GM21529 (cell line): Measurements from ENCODE around the gene IL25.
"Not testable (repeated sequence)": the region's sequence is repeated elsewhere in the genome, so short reads cannot be mapped to it uniquely, and the experiment has no call there.

ENCODE experiments used
- ATAC-seq: cut with Tn5 transposase; IDR thresholded peaks from one replicate; pipeline ENCODE4 v1.9.1; 2021; ENCODE audit not compliant: unreplicated experiment

Gene IL25

DNA sequence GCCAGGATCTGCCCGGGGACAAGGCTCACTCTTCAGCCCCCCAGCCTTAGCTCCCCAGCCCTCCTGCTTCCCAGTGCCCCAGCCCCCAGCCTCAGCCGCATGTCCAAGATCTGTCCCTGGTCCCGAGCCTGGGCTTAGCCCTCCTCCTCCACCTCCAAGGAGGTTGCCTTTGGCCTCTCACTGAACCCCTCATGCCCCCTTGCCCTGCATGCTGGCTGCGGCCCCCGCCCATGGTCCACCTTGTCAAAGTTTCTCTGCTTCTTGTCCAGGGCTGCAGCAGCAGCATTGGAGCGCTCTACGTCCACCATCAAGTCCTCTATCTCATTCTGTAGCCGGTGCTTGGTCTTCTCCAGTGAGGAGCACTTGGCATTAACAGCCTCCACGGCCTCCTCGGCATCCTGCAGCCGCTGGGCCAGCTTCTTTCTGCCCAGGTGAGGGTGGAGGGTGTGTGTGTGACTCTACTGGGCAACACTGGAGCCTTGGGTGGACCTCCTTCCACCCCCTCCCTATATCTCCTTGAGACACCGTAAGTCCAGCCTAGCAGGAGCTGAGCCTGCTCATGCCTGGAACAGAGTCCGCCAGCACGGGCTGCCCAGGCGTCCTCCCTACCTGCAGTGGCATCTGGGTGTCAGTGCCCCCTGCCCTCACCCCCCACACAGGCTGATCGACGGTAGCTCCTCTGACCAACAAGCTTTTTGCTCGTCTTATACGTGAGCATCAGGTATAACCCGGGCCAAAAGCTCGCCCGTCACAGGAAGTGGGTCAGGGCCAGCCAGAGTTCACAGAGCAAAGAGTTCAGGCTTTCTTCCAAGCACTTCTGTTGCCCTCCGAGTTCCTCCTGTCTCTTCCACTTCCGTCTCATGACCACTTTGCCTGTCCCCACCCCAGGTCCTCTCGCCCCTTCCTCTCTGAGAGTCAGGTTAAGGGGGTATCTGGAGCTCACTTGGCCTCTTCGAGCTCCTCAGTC lies 15.6 kb downstream of the IL25 start:
- ATAC-seq: no peak

DNA sequence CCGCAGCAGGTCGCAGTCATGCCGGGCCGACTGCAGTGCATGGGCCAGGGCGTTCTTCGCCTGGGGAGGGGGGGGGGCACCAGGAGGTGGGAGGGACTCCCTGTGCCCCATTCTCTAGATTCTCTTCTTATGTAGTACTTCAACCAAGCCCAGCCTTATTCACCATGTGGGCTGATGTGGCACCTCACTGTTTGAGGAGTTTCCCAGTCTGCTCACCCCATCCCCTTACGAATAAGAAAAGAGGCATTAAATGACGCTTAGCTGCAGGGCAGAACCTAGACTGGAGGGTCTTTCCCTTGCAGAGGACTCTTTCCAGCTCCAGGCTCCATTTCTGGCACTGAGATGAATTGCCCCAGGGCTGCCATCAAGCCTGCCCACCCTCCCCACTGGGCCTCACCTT lies 16.4 kb downstream of the IL25 start:
- no peak for ATAC-seq

DNA sequence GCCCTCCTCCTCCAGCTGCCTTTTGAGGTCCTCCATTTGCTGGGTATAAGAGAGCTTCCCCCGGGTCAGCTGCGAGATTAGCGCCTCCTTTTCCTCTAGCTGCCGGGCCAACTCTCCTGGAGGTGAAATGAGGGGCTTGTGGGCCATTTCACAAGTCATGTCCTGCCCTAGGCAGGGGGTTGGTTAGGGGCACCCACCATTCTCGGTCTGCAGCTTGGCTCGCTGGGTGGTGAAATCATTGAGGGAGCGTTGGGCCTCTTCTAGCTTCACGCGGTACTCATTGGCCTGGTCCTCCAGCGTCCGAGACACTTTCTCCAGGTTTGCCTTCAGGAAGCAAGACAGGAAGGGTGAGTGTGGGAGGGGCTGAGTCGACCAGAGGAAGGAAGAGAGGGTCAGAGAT lies 16.8 kb downstream of the IL25 start:
- ATAC-seq: no peak

DNA sequence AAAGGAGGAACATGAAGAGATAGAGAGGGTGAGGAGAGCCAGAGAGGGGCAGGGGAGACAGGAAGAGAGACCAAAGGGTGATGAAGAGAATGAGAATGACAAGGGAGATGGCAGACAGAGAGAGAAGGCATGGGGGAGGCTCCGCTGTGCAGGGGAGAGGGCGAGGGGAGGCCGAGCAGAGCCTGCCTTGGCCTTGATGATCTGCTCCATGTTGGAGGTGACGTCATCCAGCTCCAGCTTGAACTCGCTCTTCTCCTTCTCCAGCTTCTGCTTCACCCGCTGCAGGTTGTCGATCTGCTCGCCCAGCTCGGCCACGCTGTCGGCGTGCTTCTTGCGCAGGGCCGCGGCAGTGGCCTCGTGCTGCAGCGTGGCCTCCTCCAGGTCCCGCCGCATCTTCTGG lies 17.3 kb downstream of the IL25 start:
- not testable (repeated sequence) for ATAC-seq

DNA sequence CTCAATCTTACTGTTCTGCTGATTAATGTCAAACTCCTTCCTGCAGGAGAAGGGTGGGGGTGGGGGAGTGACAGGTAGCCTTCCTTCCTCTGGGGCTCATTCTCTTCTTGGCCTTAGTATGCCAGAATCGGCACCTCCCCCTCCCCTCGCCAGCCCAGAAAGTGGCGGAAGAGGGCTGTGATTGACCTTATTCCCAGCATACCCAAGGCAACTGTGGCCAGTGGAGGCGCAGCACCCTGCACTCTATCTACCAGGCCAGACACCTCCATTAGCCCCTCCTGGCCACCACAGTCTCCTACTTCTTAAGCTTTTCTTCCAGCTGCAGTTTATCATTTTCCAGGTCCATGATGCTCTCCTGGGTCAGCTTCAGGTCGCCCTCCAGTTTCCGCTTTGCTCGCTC lies 20.0 kb downstream of the IL25 start:
- ATAC-seq: no peak

DNA sequence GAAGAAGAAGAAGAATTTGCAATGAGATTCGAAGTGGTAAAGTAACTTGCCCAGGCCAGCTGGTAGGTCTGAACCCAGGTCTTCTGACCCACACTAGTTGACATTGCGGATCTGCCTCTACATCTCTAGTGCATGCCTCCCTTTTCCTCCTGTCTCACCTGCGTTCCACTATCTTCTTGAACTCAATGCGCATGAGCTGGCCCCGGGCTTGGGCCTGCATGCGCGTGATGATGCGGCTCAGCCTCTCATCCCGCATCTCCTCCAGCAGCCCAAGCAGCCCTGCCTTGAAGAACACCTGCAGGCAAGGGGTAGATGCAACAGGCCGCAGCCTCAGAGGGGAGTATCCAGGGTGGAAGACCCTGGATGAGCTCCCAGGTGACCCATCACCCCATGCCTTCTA lies 23.5 kb downstream of the IL25 start:
- ATAC-seq: no peak

DNA sequence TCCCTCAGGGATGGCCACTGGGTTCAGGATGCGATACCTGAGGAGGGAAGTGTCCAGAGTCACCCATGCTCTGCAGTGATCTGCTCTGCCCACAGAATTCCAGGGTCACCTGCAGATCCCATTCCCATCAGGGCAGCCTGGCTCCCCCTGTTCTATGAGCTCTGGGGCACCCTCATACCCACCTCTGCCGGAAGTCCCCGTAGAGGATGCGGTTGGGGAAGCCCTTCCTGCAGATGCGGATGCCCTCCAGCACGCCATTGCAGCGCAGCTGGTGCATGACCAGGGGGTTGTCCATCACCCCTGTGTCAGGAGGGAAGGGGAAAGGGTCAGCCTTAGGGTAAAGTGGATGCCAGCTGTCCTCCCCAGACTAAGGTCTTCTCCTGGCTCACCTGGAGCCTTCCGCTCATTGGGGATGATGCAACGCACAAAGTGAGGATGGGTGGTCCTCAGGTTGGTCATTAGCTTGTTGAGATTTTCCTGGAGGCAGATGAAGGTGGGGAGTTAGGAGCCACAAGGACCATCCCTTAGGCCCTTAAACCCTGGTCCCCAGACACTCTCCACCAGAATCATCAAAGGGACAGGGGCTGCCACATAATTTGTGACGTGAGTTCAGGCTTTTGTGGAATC lies 24.3 kb downstream of the IL25 start:
- ATAC-seq: no peak

DNA sequence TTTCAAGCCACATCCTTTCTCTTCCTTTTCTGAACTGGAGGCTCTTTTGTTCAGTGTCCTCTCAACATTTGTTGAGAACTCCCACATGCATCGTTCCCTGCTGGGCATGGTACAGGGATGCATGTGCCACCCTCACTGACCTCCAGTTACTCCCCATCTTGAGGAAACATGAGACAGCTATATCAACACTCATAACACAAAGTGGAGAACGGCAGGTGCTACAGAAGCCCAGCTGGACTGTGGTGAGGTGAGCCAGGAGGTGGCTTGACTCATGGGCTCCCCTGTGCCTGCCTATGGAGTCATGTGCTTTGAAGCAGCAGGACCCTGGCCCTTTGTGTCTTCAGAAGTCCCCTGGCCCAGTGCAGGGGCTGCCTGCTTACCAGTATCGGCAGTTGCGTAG lies 25.7 kb downstream of the IL25 start:
- ATAC-seq: no peak

DNA sequence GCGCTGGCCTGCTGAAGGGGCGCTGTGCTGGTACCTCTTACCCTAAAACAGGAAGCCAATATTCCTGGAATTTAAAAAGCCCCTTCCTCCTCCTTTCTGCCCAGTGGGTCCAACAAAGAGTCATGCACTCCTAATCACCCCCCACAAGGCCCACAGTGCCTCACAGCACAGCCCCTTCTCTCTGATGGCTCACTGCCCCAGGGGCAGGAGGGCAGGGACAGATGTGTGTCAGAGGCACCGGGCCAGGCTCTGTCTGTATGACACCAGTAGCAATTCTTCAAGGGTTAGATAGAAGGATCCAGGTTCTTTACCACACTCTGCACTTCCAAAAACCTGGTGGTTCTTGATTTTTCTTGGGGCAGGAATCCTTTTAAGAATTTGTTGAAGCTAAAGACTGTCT lies 26.5 kb downstream of the IL25 start:
- no peak for ATAC-seq

DNA sequence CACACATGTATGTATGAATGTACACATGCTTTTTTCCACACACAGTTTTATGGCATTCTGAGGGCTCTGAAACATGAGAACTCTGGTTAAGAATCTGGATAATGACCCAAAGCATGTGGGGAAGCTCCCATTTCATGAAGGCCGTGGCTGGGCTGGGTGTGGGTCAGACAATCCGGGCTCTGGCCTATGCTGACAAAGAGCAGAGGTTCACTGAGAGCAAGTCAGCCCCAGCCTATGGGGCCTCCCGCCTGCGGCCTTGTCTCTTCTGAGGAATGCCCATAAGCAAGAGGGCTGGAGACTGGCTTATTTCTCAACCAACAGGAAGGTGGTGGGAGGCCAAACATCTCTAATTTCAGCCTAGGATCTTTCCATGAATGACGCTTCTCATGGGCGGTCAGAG lies 27.0 kb downstream of the IL25 start:
- ATAC-seq: no peak

DNA sequence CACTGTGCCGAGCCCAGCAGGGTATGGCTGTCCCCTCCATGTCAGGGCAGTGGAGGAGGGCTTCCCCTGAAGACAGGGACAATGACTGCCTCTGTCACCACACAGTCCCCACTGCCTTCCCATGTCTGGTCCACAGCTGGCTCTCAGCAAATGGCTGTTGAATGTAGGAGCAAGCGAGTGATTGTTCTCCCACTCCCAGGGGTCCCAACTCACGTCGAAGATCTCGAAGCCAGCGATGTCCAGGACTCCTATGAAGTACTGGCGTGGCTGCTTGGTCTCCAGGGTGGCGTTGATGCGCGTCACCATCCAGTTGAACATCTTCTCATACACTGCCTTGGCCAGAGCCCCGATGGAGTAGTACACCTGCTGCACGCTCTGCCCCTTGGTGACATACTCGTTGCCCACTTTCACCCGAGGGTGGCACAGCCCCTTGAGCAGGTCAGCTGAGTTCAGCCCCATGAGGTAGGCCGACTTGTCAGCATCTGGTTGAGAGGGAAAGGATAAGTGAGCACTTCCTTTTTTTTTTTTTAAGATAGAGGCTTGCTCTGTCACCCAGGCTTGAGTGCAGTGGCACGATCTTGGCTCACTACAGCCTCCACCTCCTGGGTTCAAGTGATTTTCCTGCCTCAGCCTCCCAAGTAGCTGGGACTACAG lies 28.0 kb downstream of the IL25 start:
- ATAC-seq: not testable (repeated sequence)

DNA sequence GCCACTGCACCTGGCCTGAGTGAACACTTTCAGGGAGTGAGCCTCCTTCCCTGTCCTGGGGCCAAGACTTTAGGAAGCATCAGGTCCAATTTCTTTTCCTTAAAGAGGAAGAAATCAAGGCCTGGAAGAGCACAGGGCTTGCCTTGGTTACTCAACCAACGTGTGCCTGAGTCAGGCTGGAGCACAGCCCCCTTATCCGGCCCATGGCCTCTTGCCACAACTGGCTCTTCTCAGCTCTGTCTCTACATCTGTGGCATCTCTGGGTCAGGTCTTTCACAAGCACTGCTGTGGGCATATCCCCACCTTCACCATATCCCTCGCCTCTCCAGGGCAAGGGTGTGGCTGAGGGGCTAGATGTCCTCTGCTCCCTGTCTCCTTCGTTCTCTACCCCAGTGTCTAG lies 28.7 kb downstream of the IL25 start:
- no peak for ATAC-seq

DNA sequence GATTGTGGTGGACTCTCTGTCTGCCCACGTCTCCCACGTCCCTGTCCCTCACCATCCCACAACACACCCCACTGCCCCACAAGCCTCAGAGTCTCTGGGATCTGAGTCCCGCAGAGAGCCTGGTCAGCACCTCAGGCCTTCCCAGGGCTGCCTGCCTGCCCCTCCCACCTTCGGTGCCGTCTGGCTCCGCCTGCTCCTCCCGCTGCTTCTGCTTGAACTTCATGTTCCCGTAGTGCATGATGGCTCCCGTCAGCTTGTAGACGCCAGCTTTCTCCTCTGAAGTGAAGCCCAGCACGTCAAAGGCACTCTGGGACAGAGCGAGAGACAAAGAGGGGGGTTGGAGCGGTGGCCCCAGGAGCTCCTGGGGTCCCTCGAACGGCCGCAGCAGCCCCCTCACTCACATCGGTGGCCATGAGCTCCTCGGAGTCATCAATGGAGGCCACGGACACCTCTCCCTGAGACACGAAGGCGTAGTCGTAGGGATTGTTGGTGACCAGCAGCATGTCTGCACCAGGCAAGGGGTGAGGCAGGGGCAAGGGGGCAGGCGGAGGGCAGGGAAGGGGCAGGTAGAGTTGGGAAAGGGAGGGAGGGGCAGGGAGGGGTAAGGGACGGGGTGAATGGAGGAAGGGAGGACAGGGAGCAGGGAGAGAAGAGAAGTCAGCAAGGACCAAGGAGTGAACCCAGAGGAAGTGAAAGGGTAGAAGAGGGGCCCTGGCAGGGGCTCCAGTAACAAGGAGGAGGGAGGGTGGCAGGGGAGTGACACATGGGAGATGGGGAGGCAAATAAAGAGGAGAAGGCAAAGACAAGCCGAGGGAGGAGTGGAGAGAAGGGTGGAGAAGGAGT lies 29.9 kb downstream of the IL25 start:
- no peak for ATAC-seq

DNA sequence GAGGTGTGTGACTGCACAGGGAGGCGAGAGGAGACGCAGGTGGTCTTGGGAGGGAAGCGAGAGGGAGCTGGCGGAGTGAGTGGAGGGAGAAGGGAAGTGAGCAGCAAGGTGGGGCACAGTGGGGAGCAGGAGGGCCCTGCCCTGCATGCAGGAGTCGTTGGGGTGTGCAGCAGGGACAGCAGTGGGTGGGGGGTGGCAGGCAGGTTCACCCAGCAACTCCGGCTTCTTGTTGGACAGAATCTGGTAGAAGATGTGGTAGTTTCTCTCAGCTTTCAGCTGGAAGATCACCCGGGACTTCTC lies 30.5 kb downstream of the IL25 start:
- no peak for ATAC-seq

DNA sequence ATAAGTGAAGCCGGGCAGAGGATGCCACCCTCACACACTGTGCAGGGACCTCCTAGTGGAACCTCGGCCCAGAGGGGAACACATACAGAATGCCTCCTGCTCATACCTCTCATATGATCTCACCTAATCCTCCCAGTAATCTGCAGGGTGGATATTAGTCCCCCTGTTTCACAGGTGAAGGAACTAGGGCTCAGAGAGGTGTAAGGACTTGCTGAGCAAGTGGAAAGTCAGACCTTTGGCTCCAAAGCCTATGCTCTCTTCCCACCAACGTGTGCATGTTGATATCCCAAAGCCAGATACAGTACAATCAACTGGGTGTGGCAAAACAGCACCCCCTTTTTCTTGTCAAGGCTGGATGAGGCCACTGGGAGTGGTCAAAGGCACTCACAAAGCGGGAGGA lies 31.3 kb downstream of the IL25 start:
- ATAC-seq: no peak

DNA sequence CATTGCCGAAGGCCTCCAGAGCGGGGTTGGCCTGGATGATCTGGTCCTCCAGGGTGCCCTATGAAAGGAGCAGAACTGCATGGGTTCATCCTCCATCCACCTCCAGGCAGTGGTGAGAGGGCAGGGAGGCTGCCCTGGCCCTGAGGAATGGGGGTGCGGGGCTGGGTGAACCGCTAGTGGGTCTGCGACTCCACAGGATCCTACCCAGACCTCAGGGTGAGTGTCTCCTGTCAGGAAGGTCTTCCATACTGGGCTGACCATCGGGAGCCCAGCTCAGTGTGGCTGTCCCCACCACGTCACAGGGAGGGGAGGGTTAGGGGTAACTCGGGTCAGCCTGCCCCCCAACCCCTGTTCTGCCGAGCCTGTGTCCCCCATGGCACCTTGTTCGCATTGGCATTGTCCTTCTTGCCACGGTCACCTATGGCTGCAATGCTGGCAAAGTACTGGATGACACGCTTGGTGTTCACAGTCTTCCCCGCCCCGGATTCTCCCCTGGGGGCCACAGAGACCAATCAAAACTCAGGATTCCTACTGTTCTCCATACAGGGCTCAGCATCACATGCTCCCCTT lies 31.8 kb downstream of the IL25 start:
- ATAC-seq: no peak

DNA sequence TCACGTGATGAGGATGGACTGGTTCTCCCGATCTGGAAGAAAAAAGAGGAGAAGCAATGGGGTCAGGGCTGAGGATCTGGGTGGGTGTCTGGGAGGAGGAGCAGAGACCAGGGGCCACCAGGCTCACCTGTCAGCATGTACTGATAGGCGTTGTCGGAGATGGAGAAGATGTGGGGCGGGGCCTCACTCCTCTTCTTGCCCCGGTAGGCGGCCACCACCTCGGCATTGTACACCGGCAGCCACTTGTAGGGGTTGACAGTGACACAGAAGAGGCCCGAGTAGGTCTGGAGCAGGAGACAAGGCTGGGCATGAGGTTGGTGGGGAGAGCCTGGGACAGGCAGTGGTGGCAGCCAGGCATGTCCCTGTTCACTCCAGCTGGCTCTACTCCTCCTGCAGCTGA lies 32.5 kb downstream of the IL25 start:
- ATAC-seq: no peak

DNA sequence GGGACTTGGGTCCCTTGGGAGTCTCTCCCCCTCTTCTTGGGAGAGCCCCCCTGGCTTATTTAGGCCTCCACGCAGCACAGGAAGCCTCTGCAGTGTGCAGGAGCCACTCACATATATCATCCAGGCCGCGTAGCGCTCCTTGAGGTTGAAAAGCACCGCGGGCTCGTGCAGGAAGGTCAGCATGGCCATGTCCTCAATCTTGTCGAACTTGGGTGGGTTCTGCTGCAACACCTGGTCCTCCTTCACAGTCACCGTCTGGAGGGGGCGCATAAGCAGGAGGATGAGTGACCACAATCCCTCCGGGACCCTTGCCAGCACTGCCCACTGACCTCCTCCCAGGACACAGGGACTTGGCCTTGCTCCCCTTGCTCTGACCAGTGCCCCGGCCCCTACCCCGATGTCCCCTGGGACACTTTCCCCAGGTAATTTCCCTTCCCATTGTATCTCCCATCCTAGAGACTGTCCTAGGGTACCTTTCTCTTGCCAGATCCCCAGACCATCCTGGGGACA lies 33.0 kb downstream of the IL25 start:
- ATAC-seq: no peak

DNA sequence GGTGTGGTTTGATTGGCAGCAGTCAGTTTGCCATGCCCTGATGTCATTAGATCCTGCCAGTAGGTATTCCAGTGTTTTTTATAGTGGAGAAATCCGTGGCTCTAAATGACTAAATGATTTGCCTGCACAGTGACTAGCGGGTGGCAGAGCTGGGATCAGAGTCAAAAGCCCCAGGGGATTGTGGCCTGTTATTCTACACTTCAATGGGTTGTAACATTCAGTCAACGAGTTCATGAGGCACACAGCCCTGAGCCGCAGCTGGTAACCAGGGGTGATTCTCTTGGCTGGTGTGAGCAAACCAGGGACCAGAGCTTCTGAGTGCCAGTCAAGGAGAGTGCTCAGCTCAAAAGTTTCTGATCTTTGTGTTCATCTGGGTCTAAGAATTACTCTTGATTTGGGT lies 33.6 kb downstream of the IL25 start:
- ATAC-seq: no peak

DNA sequence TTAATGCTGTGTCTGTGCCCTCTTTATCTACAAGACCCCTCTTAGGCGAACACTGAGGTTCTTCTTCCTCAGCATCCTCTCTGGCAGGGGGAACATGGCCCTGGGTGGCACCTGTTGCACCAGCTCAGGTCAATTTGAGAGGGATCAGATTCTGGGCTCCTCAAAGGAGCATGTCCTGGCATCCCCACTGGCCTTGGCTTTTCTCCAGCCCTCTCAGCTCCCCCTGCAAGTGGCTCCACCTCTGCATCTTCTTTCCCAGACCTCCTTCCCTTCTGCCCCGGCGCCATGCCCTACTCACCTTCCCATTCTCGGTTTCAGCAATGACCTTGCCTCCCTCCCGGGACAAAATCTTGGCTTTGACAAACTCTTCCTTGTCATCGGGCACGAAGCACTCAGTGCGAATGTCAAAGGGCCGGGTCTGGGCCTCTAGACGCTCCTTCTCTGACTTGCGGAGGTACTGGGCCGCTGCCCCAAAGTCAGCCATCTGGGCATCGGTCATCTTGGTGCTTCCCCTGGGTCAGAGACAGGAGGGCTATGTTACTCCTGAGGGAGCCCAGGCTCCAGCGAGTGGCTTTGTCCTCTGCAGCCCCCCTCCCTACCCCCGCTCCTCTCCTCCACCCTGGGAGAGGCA lies 34.2 kb downstream of the IL25 start:
- no peak for ATAC-seq
